Endodermal cell (in vitro differentiated cells): ENCODE data around the gene CDH11. TPM values are rescaled to one million over a fixed set of nuclear protein-coding genes. Genes with fewer than 3 reads are reported as not detected.

Experiments
- DNase-seq: peaks from one replicate; pipeline ENCODE4 v3.0.0-alpha.2; 2017
- H3K27ac ChIP-seq: 2 replicates; pipeline ENCODE4 v1.5.1; 2013; ENCODE audit warnings: mild to moderate bottlenecking, low read depth, low read length, moderate library complexity
- H3K27me3 ChIP-seq: 2 replicates; pipeline ENCODE4 v1.6.1; 2013; ENCODE audit warnings: mild to moderate bottlenecking, low read length, moderate library complexity; ENCODE audit not compliant: insufficient read depth, control insufficient read depth, poor library complexity, severe bottlenecking
- H3K36me3 ChIP-seq: 2 replicates; pipeline ENCODE4 v1.7.0; 2013; ENCODE audit warnings: mild to moderate bottlenecking, low read length, moderate library complexity; ENCODE audit not compliant: control insufficient read depth, insufficient read depth
- H3K4me1 ChIP-seq: one replicate; pipeline ENCODE4 v1.7.0; 2013; ENCODE audit warnings: low read length; ENCODE audit not compliant: control insufficient read depth, insufficient read depth
- H3K4me3 ChIP-seq: 2 replicates; pipeline ENCODE4 v1.5.1; 2013; ENCODE audit warnings: mild to moderate bottlenecking, low read length, moderate library complexity
- H3K9ac ChIP-seq: 2 replicates; pipeline ENCODE4 v1.6.1; 2013; ENCODE audit warnings: mild to moderate bottlenecking, low read length, moderate library complexity; ENCODE audit not compliant: poor library complexity, severe bottlenecking; ENCODE audit errors: extremely low read depth
- H3K9me3 ChIP-seq: 2 replicates; pipeline ENCODE4 v1.6.1; 2013; ENCODE audit warnings: mild to moderate bottlenecking, low read length, moderate library complexity; ENCODE audit not compliant: control insufficient read depth
- H3K27ac Mint-ChIP-seq: 2 replicates; pipeline ENCODE4 v1.8.0; 2020; ENCODE audit warnings: mixed read lengths
- H3K27me3 Mint-ChIP-seq: 2 replicates; pipeline ENCODE4 v1.8.0; 2021; ENCODE audit warnings: mild to moderate bottlenecking, mixed read lengths; ENCODE audit not compliant: insufficient read depth
- H3K36me3 Mint-ChIP-seq: 2 replicates; pipeline ENCODE4 v1.8.0; 2020; ENCODE audit warnings: low read depth, mixed read lengths
- H3K4me1 Mint-ChIP-seq: 2 replicates; pipeline ENCODE4 v1.8.0; 2020; ENCODE audit warnings: mixed read lengths
- H3K4me3 Mint-ChIP-seq: 2 replicates; pipeline ENCODE4 v1.8.0; 2020; ENCODE audit warnings: mild to moderate bottlenecking, moderate library complexity, mixed read lengths
- H3K9me3 Mint-ChIP-seq: 2 replicates; pipeline ENCODE4 v1.8.0; 2020; ENCODE audit warnings: mild to moderate bottlenecking, mixed read lengths
- CTCF ChIP-seq: fragments of 200-600 bp; sonication (generic); conservative IDR thresholded peaks from 2 replicates; pipeline ENCODE4 v1.5.0; 2021; ENCODE audit warnings: antibody characterized with exemption, mild to moderate bottlenecking
- WGBS, 2 experiments: methylation state at CpG; one replicate each; pipeline versions ENCODE4 v1.1.5 to v1.1.7; 2013; ENCODE audit warnings: missing lambda C conversion rate in 2 of 2, mixed read lengths in 1 of 2; ENCODE audit not compliant: insufficient coverage in 1 of 2, insufficient read length in 1 of 2; 5-methylcytosine and 5-hydroxymethylcytosine counted together
- total RNA-seq, 2 donors: library from RNA; stranded (reverse); fragmentation: NEBNext Ultra II Directional in 1 of 2; extraction: Animal tissue kit (Norgen Biotek cat#: 25700) in 1 of 2; gene quantifications; 2 replicates in 1 of 2; 3 replicates in 1 of 2; pipeline ENCODE4 v1.2.1, GENCODE V29; 2021

CDH11 gene
- total RNA-seq, 2 donors from 2014 or later = 0.73 to 2.9 TPM

- no peak overlapping the region for H3K4me3 Mint-ChIP-seq
- H3K4me1 Mint-ChIP-seq = peaks cover 2% of the 10 kb centered on the region
- H3K27ac Mint-ChIP-seq = no peak overlapping the region
- H3K36me3 Mint-ChIP-seq = no peaks in the 10 kb centered on the region
- H3K27me3 Mint-ChIP-seq = peaks cover 10% of the 10 kb centered on the region
- H3K9me3 Mint-ChIP-seq = no peaks in the 10 kb centered on the region
- no peak overlapping the region for H3K4me3 ChIP-seq
- WGBS, 2 experiments = 80 to 94% methylated on average over 1 of the region's 1 CpG
- H3K27ac ChIP-seq = no peak overlapping the region
- H3K9ac ChIP-seq = no peak overlapping the region
- TF ChIP-seq CTCF = no peak
- peaks cover 10% of the 10 kb centered on the region for H3K27me3 ChIP-seq
- DNase-seq = no peak
- H3K4me1 ChIP-seq = no peaks in the 10 kb centered on the region
- no peaks in the 10 kb centered on the region for H3K36me3 ChIP-seq
- H3K9me3 ChIP-seq = no peaks in the 10 kb centered on the region
Observed at GRCh38 chr16:65066651-65067050, 55.2 kb downstream of the CDH11 start.

- TF ChIP-seq CTCF = no peak
- DNase-seq = no peak
- Mint-ChIP-seq H3K4me1 (peaks cover 2% of the 10 kb centered on the region), H3K27me3 (peaks cover 7% of the 10 kb centered on the region), H3K27ac (no peak overlapping the region), H3K36me3 (no peaks in the 10 kb centered on the region), H3K9me3 (no peaks in the 10 kb centered on the region), H3K4me3 (no peak overlapping the region)
- Histone ChIP-seq H3K9ac (no peak overlapping the region), H3K4me1 (no peaks in the 10 kb centered on the region), H3K27ac (no peak overlapping the region), H3K9me3 (no peaks in the 10 kb centered on the region), H3K4me3 (no peak overlapping the region), H3K36me3 (no peaks in the 10 kb centered on the region), H3K27me3 (peaks cover 10% of the 10 kb centered on the region)
- 87 to 88% methylated on average over 3 to 6 of the region's 7 CpGs for WGBS, 2 experiments
Observed at GRCh38 chr16:65065031-65065430, 56.8 kb downstream of the CDH11 start.

- WGBS, 2 experiments = 84 to 92% methylated on average over 2 of the region's 2 CpGs
Observed at GRCh38 chr16:65064131-65064530, 57.7 kb downstream of the CDH11 start.

More at GRCh38 chr16:65064131-65064530, 57.7 kb downstream of the CDH11 start:
- Mint-ChIP-seq H3K9me3 (no peaks in the 10 kb centered on the region), H3K4me3 (no peak overlapping the region), H3K27me3 (peaks cover 7% of the 10 kb centered on the region), H3K4me1 (peaks cover 2% of the 10 kb centered on the region), H3K36me3 (no peaks in the 10 kb centered on the region), H3K27ac (no peak overlapping the region)
- Histone ChIP-seq H3K4me3 (no peak overlapping the region), H3K9me3 (no peaks in the 10 kb centered on the region), H3K27me3 (peaks cover 10% of the 10 kb centered on the region), H3K27ac (no peak overlapping the region), H3K4me1 (no peaks in the 10 kb centered on the region), H3K9ac (no peak overlapping the region), H3K36me3 (no peaks in the 10 kb centered on the region)
- no peak for TF ChIP-seq CTCF
- no peak for DNase-seq
